ENCODE measurements around the gene PARP16. TPM values are rescaled to one million over a fixed set of nuclear protein-coding genes. Genes with fewer than 3 reads are reported as not detected.

The PARP16 gene
- total and polyA plus RNA-seq, 2 donors from 2014 or later: 7.0 to 7.8 TPM

- Histone ChIP-seq H3K27ac (ENCODE audit: low read depth in 2 of 2, low read length in 2 of 2) (no peak overlapping the region), H3K4me1 (ENCODE audit: control insufficient read depth in 2 of 3, insufficient read depth in 2 of 3, low read depth in 1 of 3, low read length in 3 of 3) (peaks cover 0 to 5% (median 0%) of the 10 kb centered on the region in 3 donors), H3K9ac (ENCODE audit: low read length in 3 of 3) (no peak overlapping the region), H3K36me3 (ENCODE audit: control insufficient read depth in 2 of 3, insufficient read depth in 3 of 3, low read length in 3 of 3) (no peaks in the 10 kb centered on the region), H3K4me3 (ENCODE audit: low read length in 3 of 3) (no peak overlapping the region), H3K9me3 (ENCODE audit: control insufficient read depth in 2 of 3, insufficient read depth in 1 of 3, low read length in 3 of 3) (no peaks in the 10 kb centered on the region), H3K27me3 (ENCODE audit: control insufficient read depth, insufficient read depth, low read length) (no peaks in the 10 kb centered on the region)
- intact Hi-C loops (cut with DNase I): no loop called here
- no peak for DNase-seq
- TF ChIP-seq CTCF (IDR thresholded peaks at IDR 0.05; ENCODE audit: borderline replicate concordance, extremely low read depth, insufficient read depth): no peak
- no peak for FAIRE-seq
These were observed 40.1 kb upstream of the PARP16 start for GRCh38 chr15:65326818-65327217.

- Histone ChIP-seq H3K27ac (ENCODE audit: low read depth in 2 of 2, low read length in 2 of 2) (no peak overlapping the region), H3K4me3 (ENCODE audit: low read length in 3 of 3) (no peak overlapping the region), H3K36me3 (ENCODE audit: control insufficient read depth in 2 of 3, insufficient read depth in 3 of 3, low read length in 3 of 3) (no peaks in the 10 kb centered on the region), H3K9me3 (ENCODE audit: control insufficient read depth in 2 of 3, insufficient read depth in 1 of 3, low read length in 3 of 3) (no peaks in the 10 kb centered on the region), H3K4me1 (ENCODE audit: control insufficient read depth in 2 of 3, insufficient read depth in 2 of 3, low read depth in 1 of 3, low read length in 3 of 3) (peaks cover 0 to 5% (median 0%) of the 10 kb centered on the region in 3 donors), H3K27me3 (ENCODE audit: control insufficient read depth, insufficient read depth, low read length) (no peaks in the 10 kb centered on the region), H3K9ac (ENCODE audit: low read length in 3 of 3) (no peak overlapping the region)
- DNase-seq (peak in 4 of 5 donors; percentile 55 to 72 (median 60)), FAIRE-seq (no peak)
- TF ChIP-seq CTCF (IDR thresholded peaks at IDR 0.05; ENCODE audit: borderline replicate concordance, extremely low read depth, insufficient read depth): no peak
- intact Hi-C loops (cut with DNase I): no loop called here
These were observed 39.4 kb upstream of the PARP16 start for GRCh38 chr15:65326117-65326526.

- Histone ChIP-seq H3K4me3 (ENCODE audit: low read length in 3 of 3) (no peak overlapping the region), H3K9me3 (ENCODE audit: control insufficient read depth in 2 of 3, insufficient read depth in 1 of 3, low read length in 3 of 3) (no peaks in the 10 kb centered on the region), H3K36me3 (ENCODE audit: control insufficient read depth in 2 of 3, insufficient read depth in 3 of 3, low read length in 3 of 3) (no peaks in the 10 kb centered on the region), H3K27ac (ENCODE audit: low read depth in 2 of 2, low read length in 2 of 2) (no peak overlapping the region), H3K9ac (ENCODE audit: low read length in 3 of 3) (no peak overlapping the region), H3K4me1 (ENCODE audit: control insufficient read depth in 2 of 3, insufficient read depth in 2 of 3, low read depth in 1 of 3, low read length in 3 of 3) (peaks cover 0 to 5% (median 0%) of the 10 kb centered on the region in 3 donors), H3K27me3 (ENCODE audit: control insufficient read depth, insufficient read depth, low read length) (no peaks in the 10 kb centered on the region)
- FAIRE-seq (no peak), DNase-seq (peak in 2 of 5 donors; percentile 71 to 78)
- TF ChIP-seq CTCF (IDR thresholded peaks at IDR 0.05; ENCODE audit: borderline replicate concordance, extremely low read depth, insufficient read depth): no peak
- intact Hi-C loops (cut with DNase I): no loop called here
These were observed 36.4 kb upstream of the PARP16 start for GRCh38 chr15:65323071-65323511.

- Histone ChIP-seq H3K36me3 (ENCODE audit: control insufficient read depth in 2 of 3, insufficient read depth in 3 of 3, low read length in 3 of 3) (no peaks in the 10 kb centered on the region), H3K9me3 (ENCODE audit: control insufficient read depth in 2 of 3, insufficient read depth in 1 of 3, low read length in 3 of 3) (no peaks in the 10 kb centered on the region), H3K9ac (ENCODE audit: low read length in 3 of 3) (no peak overlapping the region), H3K4me1 (ENCODE audit: control insufficient read depth in 2 of 3, insufficient read depth in 2 of 3, low read depth in 1 of 3, low read length in 3 of 3) (no peaks in the 10 kb centered on the region), H3K4me3 (ENCODE audit: low read length in 3 of 3) (no peak overlapping the region), H3K27me3 (ENCODE audit: control insufficient read depth, insufficient read depth, low read length) (no peaks in the 10 kb centered on the region), H3K27ac (ENCODE audit: low read depth in 2 of 2, low read length in 2 of 2) (no peak overlapping the region)
- FAIRE-seq (no peak), DNase-seq (peak in 4 of 5 donors; percentile 89 to 91 (median 90))
- TF ChIP-seq CTCF (IDR thresholded peaks at IDR 0.05; ENCODE audit: borderline replicate concordance, extremely low read depth, insufficient read depth): peak; percentile 99
- intact Hi-C loops (cut with DNase I): loop anchor here (5.0 kb wide), 1 partner anchor 68 kb away; no protein-coding TSS in a partner anchor
These were observed 32.2 kb upstream of the PARP16 start for GRCh38 chr15:65318870-65319356.

All from kidney (tissue), 14 donors.